HepG2 (cell line): ENCODE measurements around the gene C5orf34. TPM values are rescaled to one million over a fixed set of nuclear protein-coding genes. Genes with fewer than 3 reads are reported as not detected.
A peak's percentile ranks its signal among the peaks of the same experiment; 100 is the strongest.

Experiments
- ATAC-seq: fragments of 200-7000 bp; cut with Tn5 transposase; 3 replicates; pipeline ENCODE4 v1.9.1; 2020; ENCODE audit warnings: mild to moderate bottlenecking, moderate library complexity
- BruUV-seq: library from RNA; stranded (reverse); fragments of 400-500 nt; replicated peaks from 2 replicates; lab custom pipeline; 2021; lab: Mats Ljungman, UMichigan
- CTCF ChIA-PET: fragments of 300-600 bp; formaldehyde crosslinking; extraction: SDS; loops from one replicate; lab custom pipeline; 2021; ENCODE audit warnings: low total read pairs, inconsistent platforms, low intra/inter-chr PET ratio; lab: Yijun Ruan, JAX
- POLR2A ChIA-PET: fragments of 350-600 bp; sonication (Branson Sonifier 250); formaldehyde crosslinking; loops from one replicate; lab custom pipeline; 2020; ENCODE audit warnings: antibody characterized with exemption, inconsistent platforms; lab: Yijun Ruan, JAX
- DNase-seq: peaks from one replicate; pipeline ENCODE4 v3.0.0-alpha.2; 2015; ENCODE audit warnings: low spot score
- FAIRE-seq: peaks from 3 replicates; lab custom pipeline; 2011; peaks lifted over from hg19 to GRCh38; lab: Jason Lieb, UNC
- H2AFZ ChIP-seq: one replicate; pipeline ENCODE4 v1.6.1; 2011; ENCODE audit warnings: low read length, inconsistent platforms
- H3K27ac ChIP-seq: fragments of 300-600 bp; 3 replicates; pipeline ENCODE4 v1.8.0; 2011; ENCODE audit warnings: mixed run types, mild to moderate bottlenecking, mixed read lengths, low read length, inconsistent platforms; ENCODE audit not compliant: insufficient read depth; ENCODE audit errors: extremely low read length
- H3K27me3 ChIP-seq, 2 experiments: fragments of 200-600 bp in 1 of 2; 2 replicates in 1 of 2; 3 replicates in 1 of 2; pipeline versions ENCODE4 v1.6.0 to v1.8.0; 2011; ENCODE audit warnings: low read length in 2 of 2, mild to moderate bottlenecking in 2 of 2, moderate library complexity in 2 of 2, inconsistent platforms in 1 of 2; ENCODE audit not compliant: insufficient read depth in 2 of 2, control insufficient read depth in 1 of 2
- H3K36me3 ChIP-seq, 2 experiments: fragments of 200-600 bp in 1 of 2; replicated peaks in 1 of 2; 2 replicates in 1 of 2; 3 replicates in 1 of 2; pipeline versions ENCODE4 v1.5.1 to v1.8.0; 2011; ENCODE audit warnings: low read length in 2 of 2, inconsistent platforms in 1 of 2; ENCODE audit not compliant: insufficient read depth in 2 of 2, control insufficient read depth in 1 of 2
- H3K4me1 ChIP-seq: 2 replicates; pipeline ENCODE4 v1.5.1; 2012; ENCODE audit warnings: low read length, inconsistent platforms; ENCODE audit not compliant: insufficient read depth
- H3K4me2 ChIP-seq: 2 replicates; pipeline ENCODE4 v1.6.0; 2011; ENCODE audit warnings: low read depth, low read length, inconsistent platforms
- H3K4me3 ChIP-seq, 3 experiments: fragments of 200-600 bp in 1 of 3; sonication (generic), shearing (Covaris generic) in 1 of 3; replicated peaks in 1 of 3; 2 replicates each; pipeline ENCODE4 v1.5.1; 2011 to 2016; ENCODE audit warnings: low read length in 3 of 3, inconsistent platforms in 2 of 3, low read depth in 2 of 3, mild to moderate bottlenecking in 2 of 3, control low read depth in 1 of 3, mixed read lengths in 1 of 3; ENCODE audit not compliant: insufficient read depth in 1 of 3
- H3K79me2 ChIP-seq: one replicate; pipeline ENCODE4 v1.6.1; 2011; ENCODE audit warnings: low read length, inconsistent platforms; ENCODE audit not compliant: insufficient read depth
- H3K9ac ChIP-seq: 2 replicates; pipeline ENCODE4 v1.6.0; 2011; ENCODE audit warnings: mild to moderate bottlenecking, low read depth, low read length, inconsistent platforms; ENCODE audit not compliant: insufficient read depth
- H3K9me3 ChIP-seq: 2 replicates; pipeline ENCODE4 v1.5.1; 2012; ENCODE audit warnings: mild to moderate bottlenecking, low read length
- H4K20me1 ChIP-seq: 2 replicates; pipeline ENCODE4 v1.6.0; 2011; ENCODE audit warnings: inconsistent platforms, mild to moderate bottlenecking, low read length, moderate library complexity; ENCODE audit not compliant: insufficient read depth
- DBP ChIP-seq: sonication (generic); formaldehyde crosslinking; IDR thresholded peaks from 2 replicates; pipeline ENCODE4 v1.4.0; 2020; ENCODE audit warnings: missing genetic modification reagents; ENCODE audit errors: not compliant biosample characterization
- NAIF1 ChIP-seq: sonication (generic); formaldehyde crosslinking; IDR thresholded peaks from 2 replicates; pipeline ENCODE4 v1.5.0; 2020; ENCODE audit warnings: mild to moderate bottlenecking, missing genetic modification reagents, borderline replicate concordance
- NONO ChIP-seq, 2 experiments: fragments of 450-650 bp in 1 of 2; sonication (generic) in 1 of 2; formaldehyde crosslinking in 1 of 2; IDR thresholded peaks in 1 of 2; conservative IDR thresholded peaks in 1 of 2; 2 replicates each; pipeline versions ENCODE4 v1.6.1 to v1.8.0; 2017 to 2022; ENCODE audit warnings: mild to moderate bottlenecking in 1 of 2, missing genetic modification reagents in 1 of 2, moderate library complexity in 1 of 2
- SRSF9 ChIP-seq: fragments of 200-400 bp; formaldehyde crosslinking; IDR thresholded peaks from 2 replicates; pipeline ENCODE4 v1.6.1; 2018; ENCODE audit warnings: borderline replicate concordance, mild to moderate bottlenecking, low read depth, low read length; ENCODE audit not compliant: insufficient read depth, poor library complexity, severe bottlenecking
- TAF1 ChIP-seq: sonication (generic); formaldehyde crosslinking; IDR thresholded peaks from 2 replicates; pipeline ENCODE4 v1.4.0; 2020; ENCODE audit warnings: missing genetic modification reagents
- TMF1 ChIP-seq: sonication (generic); formaldehyde crosslinking; IDR thresholded peaks from 2 replicates; pipeline ENCODE4 v1.8.1; 2022; ENCODE audit warnings: low read depth, missing genetic modification reagents
- ZFY ChIP-seq: sonication (generic); formaldehyde crosslinking; IDR thresholded peaks from 2 replicates; pipeline ENCODE4 v1.4.0; 2020; ENCODE audit warnings: missing genetic modification reagents
- ZNF33B ChIP-seq: sonication (generic); formaldehyde crosslinking; IDR thresholded peaks from 2 replicates; pipeline ENCODE4 v1.5.1; 2020; ENCODE audit warnings: mild to moderate bottlenecking, missing genetic modification reagents
- ZNF614 ChIP-seq: IDR thresholded peaks from 2 replicates; pipeline ENCODE4 v1.6.1; 2018; ENCODE audit warnings: missing biosample characterization, missing genetic modification reagents, inconsistent platforms, borderline replicate concordance
- ZNF619 ChIP-seq: sonication (generic); formaldehyde crosslinking; IDR thresholded peaks from 2 replicates; pipeline ENCODE4 v1.4.0; 2020; ENCODE audit warnings: mild to moderate bottlenecking, missing genetic modification reagents
- ZNF850 ChIP-seq: sonication (generic); formaldehyde crosslinking; conservative IDR thresholded peaks from 2 replicates; pipeline ENCODE4 v1.9.0; 2021; ENCODE audit warnings: mild to moderate bottlenecking, missing genetic modification reagents
- WGBS: methylation state at CpG from one replicate; pipeline ENCODE4 v1.1.6; 2017; ENCODE audit warnings: low lambda C conversion rate; 5-methylcytosine and 5-hydroxymethylcytosine counted together
- in situ Hi-C: cut with HindIII; loops from 2 replicates; pipeline ENCODE4 v1.10.0; 2017; ENCODE audit warnings: low pct_unique_long_range_greater_than_20kb; ENCODE audit not compliant: extremely low pct_ligation_motif_present
- intact Hi-C: fragments of 100-400 bp; cut with micrococcal nuclease; formaldehyde crosslinking; loops from one replicate; pipeline ENCODE4 v1.10.0; 2022; ENCODE audit not compliant: unreplicated experiment
- polyA plus RNA-seq, 8 experiments: library from polyadenylated mRNA; depleted of rRNA in 3 of 8; stranded (reverse) in 7 of 8; unstranded in 1 of 8; fragments of >200 nt; fragmentation: Illumina TruSeq in 4 of 8; extraction: Trizol in 4 of 8; gene quantifications; 2 replicates each; pipeline versions ENCODE4 v1.2.1 to v1.2.3, GENCODE V29; 2011 to 2016; ENCODE audit warnings: low read depth in 4 of 8, missing spikeins in 1 of 8, mixed read lengths in 1 of 8; ENCODE audit not compliant: insufficient read depth in 1 of 8
- total RNA-seq, 5 experiments: library from RNA; depleted of rRNA; stranded (reverse); fragments of >200 nt; fragmentation: Illumina TruSeq; extraction: Trizol; gene quantifications; 2 replicates each; pipeline ENCODE4 v1.2.3, GENCODE V29; 2016; ENCODE audit warnings: low read depth in 1 of 5

C5orf34 gene
- total and polyA plus RNA-seq, 2 of the 13 experiments (the other 11 are each of a cell fraction or from before 2014, with no cell fraction given): 3.2 to 6.4 TPM

GRCh38 chr5:43485406-43485805 lies 29.5 kb downstream of the C5orf34 start:
- no peak for TF ChIP-seq TAF1 (CRISPR knock-in tag)
- TF ChIP-seq NAIF1 (CRISPR knock-in tag): no peak
- no peak for TF ChIP-seq SRSF9
- no peak for TF ChIP-seq DBP (CRISPR knock-in tag)
- TF ChIP-seq TMF1: no peak
- TF ChIP-seq ZFY (CRISPR knock-in tag): no peak
- TF ChIP-seq ZNF619 (CRISPR knock-in tag): no peak
- no peak for TF ChIP-seq NONO (IDR thresholded peaks at IDR 0.05)
- TF ChIP-seq NONO (CRISPR knock-in tag; conservative IDR thresholded peaks at IDR 0.05): no peak
- TF ChIP-seq ZNF850 (CRISPR knock-in tag): no peak
- TF ChIP-seq ZNF33B (CRISPR knock-in tag): no peak
- no peak for TF ChIP-seq ZNF614
- no peaks in the 10 kb centered on the region for H4K20me1 ChIP-seq
- FAIRE-seq (no peak), ATAC-seq (no peak), DNase-seq (peak; percentile 2)
- no peak overlapping the region for H2AFZ ChIP-seq
- H3K4me3 ChIP-seq: no peak overlapping the region
- H3K9me3 ChIP-seq: no peaks in the 10 kb centered on the region
- H3K4me2 ChIP-seq: no peak overlapping the region
- peaks cover 42% of the 10 kb centered on the region for H3K4me1 ChIP-seq
- H3K79me2 ChIP-seq: peaks cover 12% of the 10 kb centered on the region
- ChIA-PET POLR2A (interaction anchor here (0.7 to 4.4 kb wide), 4 partner anchors 30 to 172 kb away, joined by 5 to 84 read pairs (median 36); partner anchors contain the start of genes C5orf34 and HMGCS1), CTCF (interaction anchor here (2.1 kb wide), 1 partner anchor 96 kb away, joined by 8 read pairs; no protein-coding TSS in a partner anchor)
- BruUV-seq: no TSS peak
- no peak overlapping the region for H3K9ac ChIP-seq
- no peaks in the 10 kb centered on the region; a peak in 1 of 5 replicates for H3K27me3 ChIP-seq
- intact Hi-C loops (loop anchor here (2.0 kb wide), 1 partner anchor 259 kb away; no protein-coding TSS in a partner anchor), in situ Hi-C loops (loop anchor here (10.0 kb wide), 1 partner anchor 91 kb away; no protein-coding TSS in a partner anchor)
- H3K36me3 ChIP-seq: no peaks in the 10 kb centered on the region
- WGBS: 68% methylated on average over 2 of the region's 2 CpGs
- peak overlapping the region; percentile 10 for H3K27ac ChIP-seq
